Measurements from ENCODE around the gene COX4I1.

GRCh38 chr16:85793662-85794298 lies 5.7 kb upstream of the COX4I1 start:
- no peak for TF ChIP-seq RAD21 (IDR thresholded peaks at IDR 0.05; ENCODE audit: low read depth)
- TF ChIP-seq, protein P1, sequence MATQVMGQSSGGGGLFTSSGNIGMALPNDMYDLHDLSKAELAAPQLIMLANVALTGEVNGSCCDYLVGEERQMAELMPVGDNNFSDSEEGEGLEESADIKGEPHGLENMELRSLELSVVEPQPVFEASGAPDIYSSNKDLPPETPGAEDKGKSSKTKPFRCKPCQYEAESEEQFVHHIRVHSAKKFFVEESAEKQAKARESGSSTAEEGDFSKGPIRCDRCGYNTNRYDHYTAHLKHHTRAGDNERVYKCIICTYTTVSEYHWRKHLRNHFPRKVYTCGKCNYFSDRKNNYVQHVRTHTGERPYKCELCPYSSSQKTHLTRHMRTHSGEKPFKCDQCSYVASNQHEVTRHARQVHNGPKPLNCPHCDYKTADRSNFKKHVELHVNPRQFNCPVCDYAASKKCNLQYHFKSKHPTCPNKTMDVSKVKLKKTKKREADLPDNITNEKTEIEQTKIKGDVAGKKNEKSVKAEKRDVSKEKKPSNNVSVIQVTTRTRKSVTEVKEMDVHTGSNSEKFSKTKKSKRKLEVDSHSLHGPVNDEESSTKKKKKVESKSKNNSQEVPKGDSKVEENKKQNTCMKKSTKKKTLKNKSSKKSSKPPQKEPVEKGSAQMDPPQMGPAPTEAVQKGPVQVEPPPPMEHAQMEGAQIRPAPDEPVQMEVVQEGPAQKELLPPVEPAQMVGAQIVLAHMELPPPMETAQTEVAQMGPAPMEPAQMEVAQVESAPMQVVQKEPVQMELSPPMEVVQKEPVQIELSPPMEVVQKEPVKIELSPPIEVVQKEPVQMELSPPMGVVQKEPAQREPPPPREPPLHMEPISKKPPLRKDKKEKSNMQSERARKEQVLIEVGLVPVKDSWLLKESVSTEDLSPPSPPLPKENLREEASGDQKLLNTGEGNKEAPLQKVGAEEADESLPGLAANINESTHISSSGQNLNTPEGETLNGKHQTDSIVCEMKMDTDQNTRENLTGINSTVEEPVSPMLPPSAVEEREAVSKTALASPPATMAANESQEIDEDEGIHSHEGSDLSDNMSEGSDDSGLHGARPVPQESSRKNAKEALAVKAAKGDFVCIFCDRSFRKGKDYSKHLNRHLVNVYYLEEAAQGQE (IDR thresholded peaks at IDR 0.05; ENCODE audit: low read depth), result no peak
- no peak for TF ChIP-seq CTCF (IDR thresholded peaks at IDR 0.05 in 2 of 3, conservative IDR thresholded peaks at IDR 0.05 in 1 of 3; ENCODE audit: borderline replicate concordance in 1 of 3, insufficient read depth in 1 of 3, low read depth in 2 of 3, low read length in 2 of 3)
- TF ChIP-seq JUND (IDR thresholded peaks at IDR 0.05), result no peak
- no peak for TF ChIP-seq EGR1 (IDR thresholded peaks at IDR 0.05; ENCODE audit: low read depth)
- TF ChIP-seq, protein P2, sequence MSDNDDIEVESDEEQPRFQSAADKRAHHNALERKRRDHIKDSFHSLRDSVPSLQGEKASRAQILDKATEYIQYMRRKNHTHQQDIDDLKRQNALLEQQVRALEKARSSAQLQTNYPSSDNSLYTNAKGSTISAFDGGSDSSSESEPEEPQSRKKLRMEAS (IDR thresholded peaks at IDR 0.05), result no peak
- TF ChIP-seq, protein P3, sequence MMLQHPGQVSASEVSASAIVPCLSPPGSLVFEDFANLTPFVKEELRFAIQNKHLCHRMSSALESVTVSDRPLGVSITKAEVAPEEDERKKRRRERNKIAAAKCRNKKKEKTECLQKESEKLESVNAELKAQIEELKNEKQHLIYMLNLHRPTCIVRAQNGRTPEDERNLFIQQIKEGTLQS (IDR thresholded peaks at IDR 0.05), result no peak

Measured in HCT116 (cell line).